SU-DHL-6 (cell line): ENCODE data around the gene CCDC93.
A peak's percentile ranks its signal among the peaks of the same experiment; 100 is the strongest.
"Not testable (repeated sequence)": the region's sequence is repeated elsewhere in the genome, so short reads cannot be mapped to it uniquely, and the experiment has no call there.

Experiments used
- H2AFZ ChIP-seq: fragments of 200-600 bp; sonication (generic); 2 replicates; pipeline ENCODE4 v1.6.1; 2014; ENCODE audit warnings: low read depth, mild to moderate bottlenecking, moderate library complexity, mixed read lengths, antibody characterized with exemption, low read length; ENCODE audit not compliant: severe bottlenecking
- H3F3A ChIP-seq: fragments of 200-600 bp; shearing (Covaris generic); 2 replicates; pipeline ENCODE4 v1.6.0; 2016; ENCODE audit warnings: antibody characterized with exemption, mild to moderate bottlenecking; ENCODE audit not compliant: insufficient read depth
- H3K27ac ChIP-seq: fragments of 200-600 bp; sonication (generic); 2 replicates; pipeline ENCODE4 v1.5.1; 2016; ENCODE audit warnings: low read depth, mild to moderate bottlenecking, low read length, moderate library complexity, mixed read lengths
- H3K27me3 ChIP-seq: fragments of 200-600 bp; sonication (generic), shearing (Covaris generic); 2 replicates; pipeline ENCODE4 v1.6.0; 2014; ENCODE audit warnings: mild to moderate bottlenecking, low read length
- H3K36me3 ChIP-seq: fragments of 200-600 bp; sonication (generic); 2 replicates; pipeline ENCODE4 v1.6.1; 2014; ENCODE audit warnings: mild to moderate bottlenecking, low read length, mixed read lengths
- H3K4me2 ChIP-seq: fragments of 300-600, 200-600 bp; shearing (Covaris generic), sonication (generic); 2 replicates; pipeline ENCODE4 v1.6.0; 2014; ENCODE audit warnings: low read length, low read depth, mild to moderate bottlenecking; ENCODE audit not compliant: poor library complexity, severe bottlenecking
- H3K4me3 ChIP-seq: fragments of 200-600 bp; sonication (generic); 2 replicates; pipeline ENCODE4 v1.5.1; 2014; ENCODE audit warnings: antibody characterized with exemption, low read length, mild to moderate bottlenecking, mixed read lengths; ENCODE audit not compliant: insufficient read depth, poor library complexity, severe bottlenecking
- H3K79me2 ChIP-seq: fragments of 200-600 bp; sonication (generic); 2 replicates; pipeline ENCODE4 v1.6.1; 2014; ENCODE audit warnings: mild to moderate bottlenecking, low read length, moderate library complexity; ENCODE audit not compliant: insufficient read depth
- H3K9ac ChIP-seq: fragments of 200-600 bp; sonication (generic); 2 replicates; pipeline ENCODE4 v1.7.0; 2014; ENCODE audit warnings: mild to moderate bottlenecking, low read length
- H3K9me2 ChIP-seq: fragments of 200-600 bp; sonication (generic); replicated peaks from 2 replicates; pipeline ENCODE4 v1.6.1; 2014; ENCODE audit warnings: low read length; ENCODE audit not compliant: insufficient read depth
- H3K9me3 ChIP-seq: fragments of 200-600 bp; sonication (generic); 2 replicates; pipeline ENCODE4 v1.6.1; 2014; ENCODE audit warnings: low read length, mixed read lengths; ENCODE audit not compliant: insufficient read depth
- H4K20me1 ChIP-seq: fragments of 200-600 bp; sonication (generic); 2 replicates; pipeline ENCODE4 v1.6.1; 2014; ENCODE audit warnings: low read depth, mild to moderate bottlenecking, antibody characterized with exemption, low read length, moderate library complexity, mixed read lengths
- EZH2phosphoT487 ChIP-seq: fragments of 200-600 bp; sonication (generic), shearing (Covaris generic); conservative IDR thresholded peaks from 2 replicates; pipeline ENCODE4 v1.6.1; 2018; ENCODE audit warnings: mild to moderate bottlenecking, antibody characterized with exemption, low read length, moderate library complexity, mixed read lengths
- TF ChIP-seq, protein P1 (sequence below): fragments of 200-600 bp; sonication (generic); IDR thresholded peaks from one replicate; pipeline ENCODE4 v1.5.1; 2017; ENCODE audit warnings: antibody characterized with exemption, mild to moderate bottlenecking, low read length, moderate library complexity; ENCODE audit not compliant: insufficient read depth, poor library complexity, severe bottlenecking

The CCDC93 gene

DNA sequence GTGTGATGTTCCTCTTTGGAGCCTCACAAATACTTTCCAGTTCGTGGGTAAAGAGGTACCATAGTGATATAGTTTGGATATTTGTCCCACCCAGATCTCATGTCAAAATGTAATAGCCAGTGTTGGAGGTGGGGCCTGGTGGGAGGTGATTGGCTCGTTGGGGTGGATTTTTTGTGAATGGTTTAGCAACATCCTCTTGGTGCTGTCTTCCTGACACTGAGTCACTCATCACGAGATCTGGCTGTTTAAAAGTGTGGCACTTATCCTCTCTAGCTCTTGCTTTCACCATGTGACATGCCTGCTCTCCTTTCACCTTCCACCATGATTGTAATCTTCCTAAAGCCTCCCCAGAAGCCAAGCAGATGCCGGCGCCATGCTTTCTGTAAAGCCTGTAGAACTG lies 3.0 kb upstream of the CCDC93 start:
- no peaks in the 10 kb centered on the region for H3K9me3 ChIP-seq
- no peaks in the 10 kb centered on the region for H3K27me3 ChIP-seq
- H3K27ac ChIP-seq = no peak overlapping the region
- H3F3A ChIP-seq = no peaks in the 10 kb centered on the region
- H3K9me2 ChIP-seq = no peaks in the 10 kb centered on the region
- peaks cover 9% of the 10 kb centered on the region; the same call in 1 of the 2 replicates for H4K20me1 ChIP-seq
- no peak overlapping the region for H3K4me2 ChIP-seq
- no peak overlapping the region for H3K4me3 ChIP-seq
- no peaks in the 10 kb centered on the region for H3K36me3 ChIP-seq
- peaks cover 19% of the 10 kb centered on the region for H3K79me2 ChIP-seq
- TF ChIP-seq EZH2phosphoT487 = no peak
- TF ChIP-seq, protein P1, sequence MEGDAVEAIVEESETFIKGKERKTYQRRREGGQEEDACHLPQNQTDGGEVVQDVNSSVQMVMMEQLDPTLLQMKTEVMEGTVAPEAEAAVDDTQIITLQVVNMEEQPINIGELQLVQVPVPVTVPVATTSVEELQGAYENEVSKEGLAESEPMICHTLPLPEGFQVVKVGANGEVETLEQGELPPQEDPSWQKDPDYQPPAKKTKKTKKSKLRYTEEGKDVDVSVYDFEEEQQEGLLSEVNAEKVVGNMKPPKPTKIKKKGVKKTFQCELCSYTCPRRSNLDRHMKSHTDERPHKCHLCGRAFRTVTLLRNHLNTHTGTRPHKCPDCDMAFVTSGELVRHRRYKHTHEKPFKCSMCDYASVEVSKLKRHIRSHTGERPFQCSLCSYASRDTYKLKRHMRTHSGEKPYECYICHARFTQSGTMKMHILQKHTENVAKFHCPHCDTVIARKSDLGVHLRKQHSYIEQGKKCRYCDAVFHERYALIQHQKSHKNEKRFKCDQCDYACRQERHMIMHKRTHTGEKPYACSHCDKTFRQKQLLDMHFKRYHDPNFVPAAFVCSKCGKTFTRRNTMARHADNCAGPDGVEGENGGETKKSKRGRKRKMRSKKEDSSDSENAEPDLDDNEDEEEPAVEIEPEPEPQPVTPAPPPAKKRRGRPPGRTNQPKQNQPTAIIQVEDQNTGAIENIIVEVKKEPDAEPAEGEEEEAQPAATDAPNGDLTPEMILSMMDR = no peak
- H3K9ac ChIP-seq = no peak overlapping the region
- no peak overlapping the region for H2AFZ ChIP-seq

DNA sequence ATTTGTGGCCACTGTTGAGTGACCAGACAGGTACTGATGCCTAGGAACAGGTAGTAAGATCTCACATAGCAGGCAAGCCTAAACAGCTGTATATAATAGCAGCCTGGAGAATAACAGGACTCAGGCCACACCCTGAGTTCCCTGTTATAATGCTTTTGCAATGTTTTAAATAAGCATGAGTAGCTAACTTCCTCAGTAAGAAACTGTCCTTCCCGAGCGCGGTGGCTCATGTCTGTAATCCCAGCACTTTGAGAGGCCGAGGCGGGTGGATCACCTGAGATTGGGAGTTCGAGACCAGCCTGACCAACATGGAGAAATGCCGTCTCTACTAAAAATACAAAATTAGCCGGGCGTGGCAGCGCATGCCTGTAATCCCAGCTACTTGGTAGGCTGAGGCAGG lies 1.9 kb upstream of the CCDC93 start:
- peaks cover 31% of the 10 kb centered on the region for H3K79me2 ChIP-seq
- H3K9me2 ChIP-seq, H3K36me3 ChIP-seq, H3K9me3 ChIP-seq, H3K27me3 ChIP-seq, H3K4me2 ChIP-seq, H3K27ac ChIP-seq, H2AFZ ChIP-seq, H3F3A ChIP-seq, H3K9ac ChIP-seq, H3K4me3 ChIP-seq: not testable (repeated sequence)
- peaks cover 19% of the 10 kb centered on the region for H4K20me1 ChIP-seq

DNA sequence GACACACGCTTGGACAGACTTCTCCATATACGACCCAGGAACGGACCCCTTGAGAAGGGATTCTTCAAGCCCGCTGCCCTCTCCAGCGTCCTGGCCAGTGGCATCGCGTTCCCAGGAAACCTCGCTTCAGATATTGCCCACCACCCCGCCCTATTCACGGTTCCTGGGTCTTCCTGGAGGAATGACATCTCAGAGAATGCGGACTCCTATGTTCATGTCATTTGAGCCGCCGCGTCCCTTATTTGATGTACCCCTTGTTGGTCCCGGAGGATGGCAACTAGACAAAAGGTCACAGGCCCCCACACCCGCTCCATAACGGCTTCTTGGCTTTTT lies 588 bp upstream of the CCDC93 start:
- TF ChIP-seq EZH2phosphoT487 = no peak
- TF ChIP-seq, protein P1 = no peak
- no peaks in the 10 kb centered on the region for H3K9me3 ChIP-seq
- no peaks in the 10 kb centered on the region for H3K9me2 ChIP-seq
- H2AFZ ChIP-seq = peak overlapping the region; percentile 93
- peaks cover 24% of the 10 kb centered on the region for H4K20me1 ChIP-seq
- no peaks in the 10 kb centered on the region for H3F3A ChIP-seq
- H3K27ac ChIP-seq = no peak overlapping the region
- H3K36me3 ChIP-seq = no peaks in the 10 kb centered on the region
- H3K4me3 ChIP-seq = peak overlapping the region; percentile 93
- H3K9ac ChIP-seq = peak overlapping the region; percentile 95
- H3K4me2 ChIP-seq = peak overlapping the region; percentile 90
- peaks cover 44% of the 10 kb centered on the region for H3K79me2 ChIP-seq
- H3K27me3 ChIP-seq = no peaks in the 10 kb centered on the region

DNA sequence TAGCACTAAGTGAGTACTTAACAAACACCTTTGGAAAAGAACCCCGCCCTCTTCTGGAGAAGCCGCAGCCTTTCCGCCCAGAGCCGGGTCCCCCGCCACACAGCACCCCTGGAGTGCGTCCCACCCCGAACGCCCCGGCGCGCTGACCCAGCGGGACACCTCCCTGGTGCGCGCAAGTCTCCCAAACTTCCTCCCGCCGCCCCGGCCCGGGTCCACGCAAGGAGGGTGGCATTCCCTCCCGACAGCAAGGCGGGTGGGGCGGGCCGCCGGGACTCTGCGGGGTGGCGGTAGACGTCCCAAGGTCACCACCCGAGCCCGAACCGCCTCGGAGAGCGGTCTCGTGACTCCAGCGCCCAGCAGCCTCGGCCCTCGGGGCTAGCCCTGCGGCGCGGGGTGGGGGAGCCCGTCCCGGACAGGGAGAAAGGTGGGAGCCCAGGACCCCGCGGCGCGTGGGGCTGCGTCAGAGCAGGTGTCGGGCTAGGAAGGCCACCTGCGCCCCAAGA lies 598 bp downstream of the CCDC93 start:
- Histone ChIP-seq H3K27me3 (no peaks in the 10 kb centered on the region), H3K4me3 (peak overlapping the region; percentile 93), H3K9me2 (no peaks in the 10 kb centered on the region), H3F3A (no peaks in the 10 kb centered on the region), H3K79me2 (peaks cover 56% of the 10 kb centered on the region), H4K20me1 (peaks cover 24% of the 10 kb centered on the region), H3K9ac (peak overlapping the region; percentile 95), H3K9me3 (no peaks in the 10 kb centered on the region), H3K36me3 (peaks cover 3% of the 10 kb centered on the region; the same call in 1 of the 2 replicates), H2AFZ (peak overlapping the region; percentile 93), H3K4me2 (peak overlapping the region; percentile 60), H3K27ac (peak overlapping the region; percentile 57)
- TF ChIP-seq, protein P1 = no peak
- no peak for TF ChIP-seq EZH2phosphoT487
